Upper lobe of right lung (tissue), 1 donor: Measurements from ENCODE around the gene GSPT1. TPM values are rescaled to one million over a fixed set of nuclear protein-coding genes. Genes with fewer than 3 reads are reported as not detected.
A peak's percentile ranks its signal among the peaks of the same experiment; 100 is the strongest.

Source experiments
- ATAC-seq: fragments of 200-7000 bp; cut with Tn5 transposase; one replicate; pipeline ENCODE4 v1.9.1; 2020; ENCODE audit warnings: mild to moderate bottlenecking, moderate library complexity
- DNase-seq: peaks from one replicate; pipeline ENCODE4 v3.0.0-alpha.2; 2020
- H3K27ac ChIP-seq: fragments of 200-600 bp; one replicate; pipeline ENCODE4 v1.8.0; 2022
- H3K27me3 ChIP-seq: fragments of 200-600 bp; one replicate; pipeline ENCODE4 v1.8.0; 2022; ENCODE audit warnings: mild to moderate bottlenecking
- H3K36me3 ChIP-seq: fragments of 200-600 bp; one replicate; pipeline ENCODE4 v1.8.0; 2022
- H3K4me1 ChIP-seq: fragments of 200-600 bp; one replicate; pipeline ENCODE4 v1.8.0; 2022
- H3K4me3 ChIP-seq: fragments of 200-600 bp; one replicate; pipeline ENCODE4 v1.8.0; 2022; ENCODE audit warnings: mild to moderate bottlenecking
- H3K9me3 ChIP-seq: fragments of 200-600 bp; one replicate; pipeline ENCODE4 v1.8.0; 2022
- CTCF ChIP-seq: fragments of 200-600 bp; IDR thresholded peaks from one replicate; pipeline ENCODE4 v1.8.0; 2022; ENCODE audit warnings: antibody characterized with exemption
- intact Hi-C: fragments of 100-400 bp; cut with DNase I; formaldehyde crosslinking; loops from one replicate; pipeline ENCODE4 v1.11.0; 2022
- total RNA-seq: library from RNA; stranded (reverse); fragmentation: NEBNext Ultra II Directional; extraction: Animal tissue kit (Norgen Biotek cat#: 25700); gene quantifications from one replicate; pipeline ENCODE4 v1.2.1, GENCODE V29; 2021
- donor health status: DM: no; HTN: yes; CAD: no; lungs with severe emphysema.

The GSPT1 gene
- total RNA-seq, 1 donor from 2014 or later, result 106 TPM

- peaks cover 98% of the 10 kb centered on the region for H3K36me3 ChIP-seq
- no peaks in the 10 kb centered on the region for H3K9me3 ChIP-seq
- intact Hi-C loops, result no loop called here
- TF ChIP-seq CTCF, result no peak
- H3K4me1 ChIP-seq, result no peaks in the 10 kb centered on the region
- no peak for DNase-seq
- no peak for ATAC-seq
- H3K4me3 ChIP-seq, result no peak overlapping the region
- H3K27me3 ChIP-seq, result no peaks in the 10 kb centered on the region
- H3K27ac ChIP-seq, result no peak overlapping the region
These were observed 31.7 kb downstream of the GSPT1 start for GRCh38 chr16:11884035-11884434.

GRCh38 chr16:11880007-11880406, 35.7 kb downstream of the GSPT1 start:
- intact Hi-C loops, result no loop called here
- Histone ChIP-seq H3K4me3 (no peak overlapping the region), H3K27ac (no peak overlapping the region), H3K36me3 (peaks cover 97% of the 10 kb centered on the region), H3K9me3 (no peaks in the 10 kb centered on the region), H3K27me3 (no peaks in the 10 kb centered on the region), H3K4me1 (no peaks in the 10 kb centered on the region)
- no peak for TF ChIP-seq CTCF
- no peak for DNase-seq
- peak; percentile 74 for ATAC-seq

DNA sequence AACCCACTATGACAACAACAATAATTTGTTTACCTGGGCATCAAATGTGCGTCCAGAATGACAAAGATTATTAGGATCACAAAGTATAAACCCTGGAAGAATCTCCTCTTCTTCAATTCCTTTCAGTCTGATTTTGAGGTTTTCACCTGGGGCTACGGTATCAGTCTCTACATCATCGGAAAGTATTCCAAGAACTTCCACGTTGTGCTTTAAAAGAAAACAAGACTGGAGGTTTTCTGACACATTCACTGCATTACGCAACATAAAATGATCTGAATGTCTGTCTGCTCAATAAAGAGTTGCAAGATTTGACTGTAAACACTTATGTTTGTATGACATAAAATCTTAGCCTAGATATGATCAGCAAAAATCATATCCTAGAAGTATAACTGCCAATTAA, 38.4 kb downstream of the GSPT1 start:
- Histone ChIP-seq H3K9me3 (no peaks in the 10 kb centered on the region), H3K4me3 (no peak overlapping the region), H3K27ac (no peak overlapping the region), H3K4me1 (no peaks in the 10 kb centered on the region), H3K36me3 (peaks cover 96% of the 10 kb centered on the region), H3K27me3 (no peaks in the 10 kb centered on the region)
- intact Hi-C loops, result no loop called here
- DNase-seq (no peak), ATAC-seq (no peak)
- no peak for TF ChIP-seq CTCF

DNA sequence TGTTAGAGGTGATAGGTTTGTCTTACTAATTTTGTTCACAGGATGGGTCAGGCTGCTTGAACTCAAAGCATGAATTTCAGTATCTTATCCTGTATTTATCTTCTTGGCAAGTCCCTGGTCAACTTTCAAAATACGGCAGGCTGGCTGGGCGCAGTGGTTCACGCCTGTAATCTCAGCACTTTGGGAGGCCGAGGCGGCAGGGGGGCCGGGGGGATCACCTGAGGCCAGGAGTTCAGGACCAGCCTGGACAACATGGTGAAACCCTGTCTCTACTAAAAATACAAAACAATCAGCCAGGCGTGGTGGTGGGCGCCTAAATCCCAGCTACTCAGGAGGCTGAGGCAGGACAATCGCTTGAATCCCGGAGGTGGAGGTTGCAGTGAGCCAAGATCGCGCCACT, 39.5 kb downstream of the GSPT1 start:
- TF ChIP-seq CTCF, result no peak
- intact Hi-C loops, result no loop called here
- Histone ChIP-seq H3K4me1 (no peaks in the 10 kb centered on the region), H3K9me3 (no peaks in the 10 kb centered on the region), H3K36me3 (peaks cover 96% of the 10 kb centered on the region), H3K27ac (no peak overlapping the region), H3K27me3 (no peaks in the 10 kb centered on the region), H3K4me3 (no peak overlapping the region)
- peak; percentile 40 for DNase-seq
- ATAC-seq, result no peak

GRCh38 chr16:11875721-11876120, 40.0 kb downstream of the GSPT1 start:
- Histone ChIP-seq H3K36me3 (peaks cover 96% of the 10 kb centered on the region), H3K27ac (no peak overlapping the region), H3K9me3 (no peaks in the 10 kb centered on the region), H3K27me3 (no peaks in the 10 kb centered on the region), H3K4me3 (no peak overlapping the region), H3K4me1 (no peaks in the 10 kb centered on the region)
- intact Hi-C loops, result no loop called here
- no peak for DNase-seq
- no peak for ATAC-seq
- TF ChIP-seq CTCF, result no peak

- peak; percentile 60 for DNase-seq
- peaks cover 82% of the 10 kb centered on the region for H3K36me3 ChIP-seq
- H3K27me3 ChIP-seq, result no peaks in the 10 kb centered on the region
- no peak overlapping the region for H3K4me3 ChIP-seq
- ATAC-seq, result peak; percentile 76
- peak overlapping the region; percentile 6 for H3K27ac ChIP-seq
- H3K9me3 ChIP-seq, result no peaks in the 10 kb centered on the region
- no peak for TF ChIP-seq CTCF
- intact Hi-C loops, result no loop called here
- no peaks in the 10 kb centered on the region for H3K4me1 ChIP-seq
These were observed 44.6 kb downstream of the GSPT1 start for GRCh38 chr16:11871193-11871592.
